Measurements from ENCODE around the gene PET117. TPM values are rescaled to one million over a fixed set of nuclear protein-coding genes. Genes with fewer than 3 reads are reported as not detected.
"Not testable (repeated sequence)": the region's sequence is repeated elsewhere in the genome, so short reads cannot be mapped to it uniquely, and the experiment has no call there.

Gene PET117, protein sequence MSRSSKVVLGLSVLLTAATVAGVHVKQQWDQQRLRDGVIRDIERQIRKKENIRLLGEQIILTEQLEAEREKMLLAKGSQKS
- 10 to 100 TPM in 1 of 2 donors, 1 to 10 TPM in 1; 3.5 to 10.2 TPM for total RNA-seq
- 1 to 10 TPM; 7.4 to 10.0 TPM for polyA plus RNA-seq

DNA sequence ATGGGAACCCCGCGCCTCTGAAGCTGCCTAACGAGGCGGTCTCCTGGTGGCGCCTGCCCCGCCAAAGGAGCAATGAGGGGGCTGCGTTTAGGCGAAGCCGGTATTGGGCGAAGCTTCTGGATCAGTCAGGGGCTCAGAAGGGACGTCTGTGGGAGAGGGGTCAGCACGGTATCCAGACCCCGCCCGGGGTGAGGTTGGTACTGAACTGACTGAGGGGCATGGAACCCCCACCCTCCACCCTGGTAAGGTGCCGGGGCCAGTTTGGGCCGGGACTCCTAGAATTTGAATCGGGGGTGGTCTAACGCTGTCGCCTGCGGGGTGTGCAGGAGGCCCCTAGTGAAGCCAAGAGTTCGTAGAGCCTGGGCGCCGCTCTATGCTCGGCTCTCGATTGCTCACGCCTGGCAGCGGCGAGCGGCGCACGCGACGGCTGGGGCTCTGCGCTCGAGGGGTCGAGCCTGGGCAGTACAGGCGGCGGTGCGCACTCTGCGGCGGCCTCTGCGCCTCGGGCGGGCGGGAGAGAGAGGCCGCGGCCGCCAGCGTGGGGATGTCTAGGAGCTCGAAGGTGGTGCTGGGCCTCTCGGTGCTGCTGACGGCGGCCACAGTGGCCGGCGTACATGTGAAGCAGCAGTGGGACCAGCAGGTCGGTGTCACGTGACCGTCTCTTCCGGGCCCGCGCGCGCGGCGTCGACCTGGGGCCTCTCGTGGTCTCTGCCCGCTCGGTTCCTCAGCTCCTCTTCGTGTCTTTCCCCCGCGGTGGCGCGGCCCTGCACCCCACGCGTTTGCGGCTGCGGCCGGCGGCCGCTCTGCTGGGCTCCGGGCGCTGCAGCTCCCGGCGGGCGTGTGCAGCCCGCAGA lies at the start of gene PET117, which contains the start of gene KAT14:
Gene PET117, plus strand, starts transcription at position 452 of the 854 bp plus-strand sequence. Its CDS starts 93 bp downstream, at position 545.
Gene KAT14, plus strand, starts transcription at position 452 of the 854 bp plus-strand sequence. CDS start 4,798 bp downstream, outside the sequence.
- Histone ChIP-seq H3K36me3 (ENCODE audit: control insufficient read depth in 4 of 4, insufficient read depth in 3 of 4, low read depth in 1 of 4, low read length in 3 of 4) (peaks cover 0 to 8% (median 5%) of the 10 kb centered on the region in 4 donors), H3K9ac (ENCODE audit: low read depth in 1 of 2, low read length in 2 of 2) (peak within 1 kb of the TSS; percentile 85 to 95), H3K9me3 (ENCODE audit: control insufficient read depth in 4 of 4, low read length in 3 of 4) (no peaks in the 10 kb centered on the region), H3K4me1 (ENCODE audit: control insufficient read depth in 4 of 4, insufficient read depth in 4 of 4, low read length in 3 of 4) (peaks cover 3 to 22% (median 18%) of the 10 kb centered on the region in 4 donors), H3K4me3 (ENCODE audit: low read depth in 1 of 3, low read length in 3 of 3) (peak within 1 kb of the TSS; percentile 91 to 96 (median 95)), H3K27ac (ENCODE audit: low read depth in 1 of 2, low read length in 2 of 2) (peak within 1 kb of the TSS; percentile 80 to 95), H3K27me3 (ENCODE audit: control insufficient read depth in 4 of 4, insufficient read depth in 4 of 4, low read length in 3 of 4) (no peaks in the 10 kb centered on the region)
- 1% methylated on average over 87 of the region's 87 CpGs for WGBS
- peak; percentile 94 for DNase-seq (ENCODE audit: low spot score)
- TF ChIP-seq, protein P1, sequence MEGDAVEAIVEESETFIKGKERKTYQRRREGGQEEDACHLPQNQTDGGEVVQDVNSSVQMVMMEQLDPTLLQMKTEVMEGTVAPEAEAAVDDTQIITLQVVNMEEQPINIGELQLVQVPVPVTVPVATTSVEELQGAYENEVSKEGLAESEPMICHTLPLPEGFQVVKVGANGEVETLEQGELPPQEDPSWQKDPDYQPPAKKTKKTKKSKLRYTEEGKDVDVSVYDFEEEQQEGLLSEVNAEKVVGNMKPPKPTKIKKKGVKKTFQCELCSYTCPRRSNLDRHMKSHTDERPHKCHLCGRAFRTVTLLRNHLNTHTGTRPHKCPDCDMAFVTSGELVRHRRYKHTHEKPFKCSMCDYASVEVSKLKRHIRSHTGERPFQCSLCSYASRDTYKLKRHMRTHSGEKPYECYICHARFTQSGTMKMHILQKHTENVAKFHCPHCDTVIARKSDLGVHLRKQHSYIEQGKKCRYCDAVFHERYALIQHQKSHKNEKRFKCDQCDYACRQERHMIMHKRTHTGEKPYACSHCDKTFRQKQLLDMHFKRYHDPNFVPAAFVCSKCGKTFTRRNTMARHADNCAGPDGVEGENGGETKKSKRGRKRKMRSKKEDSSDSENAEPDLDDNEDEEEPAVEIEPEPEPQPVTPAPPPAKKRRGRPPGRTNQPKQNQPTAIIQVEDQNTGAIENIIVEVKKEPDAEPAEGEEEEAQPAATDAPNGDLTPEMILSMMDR (IDR thresholded peaks at IDR 0.05; ENCODE audit: low read depth, low read length, missing input control): no peak
- no peak for TF ChIP-seq NR2F2 (IDR thresholded peaks at IDR 0.05)
- peak; percentile 11 for TF ChIP-seq SP1 (IDR thresholded peaks at IDR 0.05)
- TF ChIP-seq, protein P2, sequence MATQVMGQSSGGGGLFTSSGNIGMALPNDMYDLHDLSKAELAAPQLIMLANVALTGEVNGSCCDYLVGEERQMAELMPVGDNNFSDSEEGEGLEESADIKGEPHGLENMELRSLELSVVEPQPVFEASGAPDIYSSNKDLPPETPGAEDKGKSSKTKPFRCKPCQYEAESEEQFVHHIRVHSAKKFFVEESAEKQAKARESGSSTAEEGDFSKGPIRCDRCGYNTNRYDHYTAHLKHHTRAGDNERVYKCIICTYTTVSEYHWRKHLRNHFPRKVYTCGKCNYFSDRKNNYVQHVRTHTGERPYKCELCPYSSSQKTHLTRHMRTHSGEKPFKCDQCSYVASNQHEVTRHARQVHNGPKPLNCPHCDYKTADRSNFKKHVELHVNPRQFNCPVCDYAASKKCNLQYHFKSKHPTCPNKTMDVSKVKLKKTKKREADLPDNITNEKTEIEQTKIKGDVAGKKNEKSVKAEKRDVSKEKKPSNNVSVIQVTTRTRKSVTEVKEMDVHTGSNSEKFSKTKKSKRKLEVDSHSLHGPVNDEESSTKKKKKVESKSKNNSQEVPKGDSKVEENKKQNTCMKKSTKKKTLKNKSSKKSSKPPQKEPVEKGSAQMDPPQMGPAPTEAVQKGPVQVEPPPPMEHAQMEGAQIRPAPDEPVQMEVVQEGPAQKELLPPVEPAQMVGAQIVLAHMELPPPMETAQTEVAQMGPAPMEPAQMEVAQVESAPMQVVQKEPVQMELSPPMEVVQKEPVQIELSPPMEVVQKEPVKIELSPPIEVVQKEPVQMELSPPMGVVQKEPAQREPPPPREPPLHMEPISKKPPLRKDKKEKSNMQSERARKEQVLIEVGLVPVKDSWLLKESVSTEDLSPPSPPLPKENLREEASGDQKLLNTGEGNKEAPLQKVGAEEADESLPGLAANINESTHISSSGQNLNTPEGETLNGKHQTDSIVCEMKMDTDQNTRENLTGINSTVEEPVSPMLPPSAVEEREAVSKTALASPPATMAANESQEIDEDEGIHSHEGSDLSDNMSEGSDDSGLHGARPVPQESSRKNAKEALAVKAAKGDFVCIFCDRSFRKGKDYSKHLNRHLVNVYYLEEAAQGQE (IDR thresholded peaks at IDR 0.05): no peak
- TF ChIP-seq, protein P3, sequence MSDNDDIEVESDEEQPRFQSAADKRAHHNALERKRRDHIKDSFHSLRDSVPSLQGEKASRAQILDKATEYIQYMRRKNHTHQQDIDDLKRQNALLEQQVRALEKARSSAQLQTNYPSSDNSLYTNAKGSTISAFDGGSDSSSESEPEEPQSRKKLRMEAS (IDR thresholded peaks at IDR 0.05): peak; percentile 68
- TF ChIP-seq FOXA2 (IDR thresholded peaks at IDR 0.05): no peak
- peak in 1 of 2 donors; percentile 56 for TF ChIP-seq GABPA (IDR thresholded peaks at IDR 0.05 in 1 of 2, conservative IDR thresholded peaks at IDR 0.05 in 1 of 2)
- TF ChIP-seq HNF4A (conservative IDR thresholded peaks at IDR 0.05): no peak
- TF ChIP-seq RXRA (IDR thresholded peaks at IDR 0.05): no peak
- TF ChIP-seq RAD21 (IDR thresholded peaks at IDR 0.05): no peak
- TF ChIP-seq YY1 (IDR thresholded peaks at IDR 0.05): peak; percentile 47
- TF ChIP-seq JUND (IDR thresholded peaks at IDR 0.05): no peak
- TF ChIP-seq, protein P4, sequence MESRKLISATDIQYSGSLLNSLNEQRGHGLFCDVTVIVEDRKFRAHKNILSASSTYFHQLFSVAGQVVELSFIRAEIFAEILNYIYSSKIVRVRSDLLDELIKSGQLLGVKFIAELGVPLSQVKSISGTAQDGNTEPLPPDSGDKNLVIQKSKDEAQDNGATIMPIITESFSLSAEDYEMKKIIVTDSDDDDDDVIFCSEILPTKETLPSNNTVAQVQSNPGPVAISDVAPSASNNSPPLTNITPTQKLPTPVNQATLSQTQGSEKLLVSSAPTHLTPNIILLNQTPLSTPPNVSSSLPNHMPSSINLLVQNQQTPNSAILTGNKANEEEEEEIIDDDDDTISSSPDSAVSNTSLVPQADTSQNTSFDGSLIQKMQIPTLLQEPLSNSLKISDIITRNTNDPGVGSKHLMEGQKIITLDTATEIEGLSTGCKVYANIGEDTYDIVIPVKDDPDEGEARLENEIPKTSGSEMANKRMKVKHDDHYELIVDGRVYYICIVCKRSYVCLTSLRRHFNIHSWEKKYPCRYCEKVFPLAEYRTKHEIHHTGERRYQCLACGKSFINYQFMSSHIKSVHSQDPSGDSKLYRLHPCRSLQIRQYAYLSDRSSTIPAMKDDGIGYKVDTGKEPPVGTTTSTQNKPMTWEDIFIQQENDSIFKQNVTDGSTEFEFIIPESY (IDR thresholded peaks at IDR 0.05): no peak
- no peak for TF ChIP-seq TAF1 (conservative IDR thresholded peaks at IDR 0.05)
- TF ChIP-seq EGR1 (IDR thresholded peaks at IDR 0.05; ENCODE audit: low read depth in 2 of 2): peak in 1 of 2 donors; percentile 13
- TF ChIP-seq, protein P5, sequence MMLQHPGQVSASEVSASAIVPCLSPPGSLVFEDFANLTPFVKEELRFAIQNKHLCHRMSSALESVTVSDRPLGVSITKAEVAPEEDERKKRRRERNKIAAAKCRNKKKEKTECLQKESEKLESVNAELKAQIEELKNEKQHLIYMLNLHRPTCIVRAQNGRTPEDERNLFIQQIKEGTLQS (IDR thresholded peaks at IDR 0.05): no peak
- no peak for TF ChIP-seq FOXA1 (IDR thresholded peaks at IDR 0.05)
- no peak for TF ChIP-seq HNF4G (IDR thresholded peaks at IDR 0.05)

DNA sequence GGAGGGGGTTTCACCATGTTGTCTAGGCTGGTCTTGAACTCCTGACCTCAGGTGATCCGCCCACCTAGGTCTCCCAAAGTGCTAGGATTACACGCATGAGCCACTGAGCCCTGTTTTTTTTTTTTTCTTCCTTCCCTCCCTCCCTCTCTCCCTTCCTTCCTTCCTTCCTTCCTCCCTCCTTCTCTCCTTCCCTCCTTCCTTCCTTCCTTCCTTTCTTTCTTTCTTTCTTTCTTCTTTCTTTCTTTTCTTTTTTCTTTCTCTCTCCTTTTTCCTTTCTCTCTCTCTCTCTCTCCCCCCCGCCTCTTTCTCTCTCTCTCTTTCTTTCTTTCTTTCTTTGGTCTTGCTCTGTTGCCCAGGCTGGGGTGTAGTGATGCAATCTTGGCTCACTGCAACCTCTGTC lies 49.4 kb upstream of the PET117 start:
- not testable (repeated sequence) for H3K27me3 ChIP-seq (ENCODE audit: control insufficient read depth in 4 of 4, insufficient read depth in 4 of 4, low read length in 3 of 4); H3K9ac ChIP-seq (ENCODE audit: low read depth in 1 of 2, low read length in 2 of 2); DNase-seq (ENCODE audit: low spot score); H3K36me3 ChIP-seq (ENCODE audit: control insufficient read depth in 4 of 4, insufficient read depth in 3 of 4, low read depth in 1 of 4, low read length in 3 of 4); H3K9me3 ChIP-seq (ENCODE audit: control insufficient read depth in 4 of 4, low read length in 3 of 4); H3K4me1 ChIP-seq (ENCODE audit: control insufficient read depth in 4 of 4, insufficient read depth in 4 of 4, low read length in 3 of 4); H3K27ac ChIP-seq (ENCODE audit: low read depth in 1 of 2, low read length in 2 of 2); H3K4me3 ChIP-seq (ENCODE audit: low read depth in 1 of 3, low read length in 3 of 3)
- 88% methylated on average over 3 of the region's 3 CpGs for WGBS

DNA sequence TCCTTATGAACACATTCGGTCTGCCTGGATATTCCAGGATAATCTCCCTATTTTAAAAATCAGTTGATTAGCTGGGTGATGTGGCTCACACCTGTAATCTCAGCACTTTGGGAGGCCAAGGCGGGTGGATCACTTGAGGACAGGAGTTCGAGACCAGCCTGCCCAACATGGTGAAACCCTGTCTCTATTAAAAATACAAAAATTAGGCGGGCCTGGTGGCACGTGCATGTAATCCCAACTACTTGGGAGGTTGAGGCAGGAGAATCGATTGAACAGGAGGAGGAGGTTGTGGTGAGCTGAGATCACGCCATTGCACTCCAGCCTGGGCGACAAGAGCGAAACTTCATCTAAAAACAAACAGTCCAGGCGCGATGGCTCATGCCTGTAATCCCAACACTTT lies 48.8 kb upstream of the PET117 start:
- not testable (repeated sequence) for H3K9me3 ChIP-seq (ENCODE audit: control insufficient read depth in 4 of 4, low read length in 3 of 4); H3K4me3 ChIP-seq (ENCODE audit: low read depth in 1 of 3, low read length in 3 of 3); H3K9ac ChIP-seq (ENCODE audit: low read depth in 1 of 2, low read length in 2 of 2); H3K27me3 ChIP-seq (ENCODE audit: control insufficient read depth in 4 of 4, insufficient read depth in 4 of 4, low read length in 3 of 4); H3K36me3 ChIP-seq (ENCODE audit: control insufficient read depth in 4 of 4, insufficient read depth in 3 of 4, low read depth in 1 of 4, low read length in 3 of 4); H3K4me1 ChIP-seq (ENCODE audit: control insufficient read depth in 4 of 4, insufficient read depth in 4 of 4, low read length in 3 of 4); H3K27ac ChIP-seq (ENCODE audit: low read depth in 1 of 2, low read length in 2 of 2); DNase-seq (ENCODE audit: low spot score)
- WGBS: 92% methylated on average over 11 of the region's 11 CpGs

Data from liver (tissue), 9 donors.